ENCODE measurements around the gene PRR23B. TPM values are rescaled to one million over a fixed set of nuclear protein-coding genes. Genes with fewer than 3 reads are reported as not detected.

PRR23B gene
- total RNA-seq, 1 experiment from 2014 or later, result not detected

GRCh38 chr3:138975351-138975750 lies 45.4 kb downstream of the PRR23B start:
- H2BK20ac ChIP-seq (ENCODE audit: low read depth, low read length, poor library complexity, severe bottlenecking), result no peak overlapping the region
- H2BK12ac ChIP-seq (ENCODE audit: insufficient read length, low read depth, low read length), result no peak overlapping the region
- Mint-ChIP-seq H3K27ac (no peak overlapping the region), H3K27me3 (ENCODE audit: low read depth) (peaks cover 14% of the 10 kb centered on the region), H3K4me3 (no peak overlapping the region), H3K9me3 (no peaks in the 10 kb centered on the region), H3K36me3 (ENCODE audit: insufficient read depth in 1 of 3, low read depth in 3 of 3) (no peaks in the 10 kb centered on the region), H3K4me1 (no peaks in the 10 kb centered on the region)
- WGBS (ENCODE audit: extremely low coverage, insufficient read length, low lambda C conversion rate), result no CpG with 5 or more reads among the region's 8 CpGs
- H2AK5ac ChIP-seq (ENCODE audit: insufficient read length, low read length), result no peak overlapping the region
- H2BK15ac ChIP-seq (ENCODE audit: low read depth, low read length), result no peak overlapping the region
- no peak for TF ChIP-seq CTCF (conservative IDR thresholded peaks at IDR 0.05)
- H3K4me1 ChIP-seq (ENCODE audit: insufficient read depth, low read length), result no peaks in the 10 kb centered on the region
- no peaks in the 10 kb centered on the region for H3K23me2 ChIP-seq (ENCODE audit: insufficient read length, low read depth, low read length, poor library complexity, severe bottlenecking)
- no peaks in the 10 kb centered on the region for H3K27me3 ChIP-seq (ENCODE audit: insufficient read depth, low read length)
- DNase-seq, result no peak
- H4K91ac ChIP-seq (ENCODE audit: insufficient read length, low read depth, low read length), result no peak overlapping the region
- H2AFZ ChIP-seq (ENCODE audit: low read length), result no peak overlapping the region
- no peak overlapping the region for H4K5ac ChIP-seq (ENCODE audit: insufficient read length, low read depth, low read length)
- no peaks in the 10 kb centered on the region for H4K20me1 ChIP-seq (ENCODE audit: control insufficient read depth, insufficient read depth, insufficient read length)
- no peak overlapping the region for H3T11ph ChIP-seq (ENCODE audit: low read length)
- H4K8ac ChIP-seq (replicated peaks; ENCODE audit: insufficient read length, low read depth, low read length), result no peak overlapping the region
- H3K23ac ChIP-seq (ENCODE audit: insufficient read length, low read depth, low read length), result no peak overlapping the region
- no peak overlapping the region for H3K4me2 ChIP-seq (ENCODE audit: insufficient read depth, insufficient read length, low read length)
- no peak overlapping the region for H3K27ac ChIP-seq (ENCODE audit: insufficient read length, low read depth, low read length)
- H3K79me2 ChIP-seq (ENCODE audit: insufficient read depth, low read length), result no peaks in the 10 kb centered on the region
- no peak overlapping the region for H3K4ac ChIP-seq (ENCODE audit: low read depth, low read length)
- H3K18ac ChIP-seq (ENCODE audit: insufficient read length, low read depth, low read length), result no peak overlapping the region
- H3K56ac ChIP-seq (ENCODE audit: insufficient read length, low read depth, low read length), result no peak overlapping the region
- H3K79me1 ChIP-seq (ENCODE audit: insufficient read depth, low read depth, low read length, poor library complexity, severe bottlenecking), result no peaks in the 10 kb centered on the region
- no peaks in the 10 kb centered on the region for H3K9me3 ChIP-seq (ENCODE audit: control insufficient read depth, low read depth, low read length)
- no peak overlapping the region for H2BK5ac ChIP-seq (ENCODE audit: insufficient read length, low read length)
- no peak overlapping the region for H3K9ac ChIP-seq (ENCODE audit: extremely low read depth, insufficient read length, low read length)
- H2BK120ac ChIP-seq (ENCODE audit: low read depth, low read length, poor library complexity, severe bottlenecking), result no peak overlapping the region
- H3K14ac ChIP-seq (ENCODE audit: insufficient read depth, low read length), result no peak overlapping the region

Measured in H9 (cell line).